Gastroesophageal sphincter (tissue), 4 donors: ENCODE data around the gene PDZK1. TPM values are rescaled to one million over a fixed set of nuclear protein-coding genes. Genes with fewer than 3 reads are reported as not detected.
"Not testable (repeated sequence)": the region's sequence is repeated elsewhere in the genome, so short reads cannot be mapped to it uniquely, and the experiment has no call there.

Experiments used
- ATAC-seq: fragments of 150-250 bp; one replicate; pipeline ENCODE4 v1.9.1; 2016; ENCODE audit warnings: mild to moderate bottlenecking, moderate library complexity
- H3K27ac ChIP-seq, 4 donors: fragments of 200-600 bp; sonication (generic) in 3 of 4; 1 replicate in 3 of 4; 2 replicates in 1 of 4; pipeline ENCODE4 v1.5.1; 2016 to 2019
- H3K27me3 ChIP-seq: fragments of 200-600 bp; sonication (generic); one replicate; pipeline ENCODE4 v1.5.1; 2019
- H3K36me3 ChIP-seq, 2 donors: fragments of 200-600 bp; sonication (generic); one replicate each; pipeline ENCODE4 v1.5.1; 2019; ENCODE audit warnings: control low read depth in 1 of 2
- H3K4me1 ChIP-seq, 3 donors: fragments of 200-600 bp; sonication (generic); 1 replicate in 2 of 3; 2 replicates in 1 of 3; pipeline ENCODE4 v1.5.1; 2016 to 2019; ENCODE audit warnings: control low read depth in 2 of 3
- H3K4me3 ChIP-seq, 2 donors: fragments of 200-600 bp; sonication (generic); one replicate each; pipeline ENCODE4 v1.5.1; 2019; ENCODE audit warnings: mild to moderate bottlenecking in 1 of 2, moderate library complexity in 1 of 2
- H3K9me3 ChIP-seq, 3 donors: fragments of 200-600 bp; sonication (generic); one replicate each; pipeline ENCODE4 v1.5.1; 2017 to 2019; ENCODE audit warnings: control low read depth in 2 of 3
- EP300 ChIP-seq: sonication (generic); formaldehyde crosslinking; IDR thresholded peaks from one replicate; pipeline ENCODE4 v1.6.1; 2017; ENCODE audit warnings: antibody characterized with exemption, mild to moderate bottlenecking
- POLR2A ChIP-seq, 2 donors: fragments of 450-650 bp; IDR thresholded peaks; one replicate each; pipeline ENCODE4 v1.6.1; 2017; ENCODE audit warnings: antibody characterized with exemption in 2 of 2, mild to moderate bottlenecking in 2 of 2, moderate library complexity in 1 of 2
- POLR2AphosphoS5 ChIP-seq: sonication (generic); formaldehyde crosslinking; IDR thresholded peaks from one replicate; pipeline ENCODE4 v1.6.1; 2017; ENCODE audit warnings: antibody characterized with exemption
- WGBS, 2 donors: methylation state at CpG; one replicate each; pipeline ENCODE4 v1.1.5; 2018; ENCODE audit warnings: low coverage in 1 of 2; 5-methylcytosine and 5-hydroxymethylcytosine counted together
- total RNA-seq, 4 donors: library from RNA; depleted of rRNA; stranded (reverse); fragments of >200 nt; gene quantifications; one replicate each; pipeline ENCODE4 v1.1.0, GENCODE V29; 2016
- TF ChIP-seq, protein P1 (sequence below), 4 experiments: fragments of 200-600 bp in 2 of 4; fragments of 450-650 bp in 2 of 4; sonication (generic) in 1 of 4; IDR thresholded peaks; one replicate each; pipeline ENCODE4 v1.5.1; 2017 to 2019; ENCODE audit warnings: antibody characterized with exemption in 4 of 4, mild to moderate bottlenecking in 2 of 4, moderate library complexity in 2 of 4

PDZK1 gene
- total RNA-seq, 4 donors from 2014 or later: 0.46 to 0.87 TPM; not detected in 2

- 70 to 73% methylated on average over 2 to 4 of the region's 4 CpGs for WGBS, 2 donors
- H3K27me3 ChIP-seq: no peaks in the 10 kb centered on the region
- TF ChIP-seq POLR2AphosphoS5: no peak
- TF ChIP-seq, protein P1, sequence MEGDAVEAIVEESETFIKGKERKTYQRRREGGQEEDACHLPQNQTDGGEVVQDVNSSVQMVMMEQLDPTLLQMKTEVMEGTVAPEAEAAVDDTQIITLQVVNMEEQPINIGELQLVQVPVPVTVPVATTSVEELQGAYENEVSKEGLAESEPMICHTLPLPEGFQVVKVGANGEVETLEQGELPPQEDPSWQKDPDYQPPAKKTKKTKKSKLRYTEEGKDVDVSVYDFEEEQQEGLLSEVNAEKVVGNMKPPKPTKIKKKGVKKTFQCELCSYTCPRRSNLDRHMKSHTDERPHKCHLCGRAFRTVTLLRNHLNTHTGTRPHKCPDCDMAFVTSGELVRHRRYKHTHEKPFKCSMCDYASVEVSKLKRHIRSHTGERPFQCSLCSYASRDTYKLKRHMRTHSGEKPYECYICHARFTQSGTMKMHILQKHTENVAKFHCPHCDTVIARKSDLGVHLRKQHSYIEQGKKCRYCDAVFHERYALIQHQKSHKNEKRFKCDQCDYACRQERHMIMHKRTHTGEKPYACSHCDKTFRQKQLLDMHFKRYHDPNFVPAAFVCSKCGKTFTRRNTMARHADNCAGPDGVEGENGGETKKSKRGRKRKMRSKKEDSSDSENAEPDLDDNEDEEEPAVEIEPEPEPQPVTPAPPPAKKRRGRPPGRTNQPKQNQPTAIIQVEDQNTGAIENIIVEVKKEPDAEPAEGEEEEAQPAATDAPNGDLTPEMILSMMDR (IDR thresholded peaks at IDR 0.05): no peak
- TF ChIP-seq EP300: no peak
- no peak for TF ChIP-seq POLR2A (IDR thresholded peaks at IDR 0.05)
Observed at GRCh38 chr1:145688328-145688727, 18.8 kb downstream of the PDZK1 start.

DNA sequence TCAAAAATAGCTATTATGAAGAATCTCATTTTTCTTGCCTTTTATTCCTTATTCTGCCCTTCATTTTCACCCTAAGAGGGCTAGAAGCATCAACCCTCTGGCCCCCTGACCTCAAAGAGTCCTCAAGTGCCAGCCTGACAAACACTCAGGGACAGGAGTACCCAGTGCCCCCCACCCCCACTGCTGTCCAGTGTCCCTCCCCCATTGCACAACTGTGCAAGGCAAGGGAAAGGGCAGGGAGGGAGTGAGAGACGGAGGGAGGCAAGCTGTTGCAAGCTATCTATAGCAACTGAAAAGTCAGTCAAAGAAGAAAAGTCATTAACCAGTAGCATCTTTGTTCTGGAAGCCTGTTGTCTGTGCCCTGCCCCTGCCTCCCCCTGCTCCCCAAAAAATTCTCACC, 21.1 kb downstream of the PDZK1 start:
- not testable (repeated sequence) for H3K27ac ChIP-seq, H3K4me1 ChIP-seq, H3K27me3 ChIP-seq, H3K36me3 ChIP-seq, H3K9me3 ChIP-seq, ATAC-seq, H3K4me3 ChIP-seq
- 100% methylated on average over 1 of the region's 1 CpG; no CpG with 5 or more reads in 1 of the 2 donors for WGBS, 2 donors

More at GRCh38 chr1:145688328-145688727, 18.8 kb downstream of the PDZK1 start:
- Histone ChIP-seq H3K9me3 (no peaks in the 10 kb centered on the region), H3K4me3 (no peak overlapping the region), H3K27ac (no peak overlapping the region), H3K36me3 (no peaks in the 10 kb centered on the region), H3K4me1 (peaks cover 0 to 8% (median 0%) of the 10 kb centered on the region in 3 donors)
- ATAC-seq: no peak

DNA sequence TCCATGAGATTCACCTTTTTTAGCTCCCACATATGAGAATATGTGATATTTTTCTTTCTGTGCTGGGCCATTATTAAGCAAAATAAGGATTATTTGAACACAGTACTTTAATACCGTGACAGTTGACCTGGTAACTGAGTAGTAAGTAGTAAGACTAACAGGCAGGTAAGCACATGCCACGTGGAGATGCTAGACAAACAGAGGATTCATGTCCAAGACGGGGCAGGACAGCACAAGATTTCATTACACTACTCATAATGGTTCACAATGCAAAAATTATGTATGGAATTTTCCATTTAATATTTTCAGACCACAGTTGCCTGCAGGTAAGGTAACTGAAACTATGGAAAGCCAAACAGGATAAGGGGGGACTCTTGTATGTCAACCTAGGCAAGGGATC, 22.3 kb downstream of the PDZK1 start:
- ATAC-seq, H3K36me3 ChIP-seq: not testable (repeated sequence)
- no CpG with 5 or more reads among the region's 3 CpGs for WGBS, 2 donors

GRCh38 chr1:145673217-145673616, 34.0 kb downstream of the PDZK1 start:
- H3K27ac ChIP-seq, H3K27me3 ChIP-seq, H3K36me3 ChIP-seq, H3K4me3 ChIP-seq, ATAC-seq, H3K4me1 ChIP-seq, H3K9me3 ChIP-seq: not testable (repeated sequence)
- no CpG with 5 or more reads among the region's 1 CpG for WGBS, 2 donors

More for the DNA sequence above, 22.3 kb downstream of the PDZK1 start:
- H3K9me3 ChIP-seq, H3K27ac ChIP-seq, H3K4me3 ChIP-seq, H3K4me1 ChIP-seq, H3K27me3 ChIP-seq: not testable (repeated sequence)

DNA sequence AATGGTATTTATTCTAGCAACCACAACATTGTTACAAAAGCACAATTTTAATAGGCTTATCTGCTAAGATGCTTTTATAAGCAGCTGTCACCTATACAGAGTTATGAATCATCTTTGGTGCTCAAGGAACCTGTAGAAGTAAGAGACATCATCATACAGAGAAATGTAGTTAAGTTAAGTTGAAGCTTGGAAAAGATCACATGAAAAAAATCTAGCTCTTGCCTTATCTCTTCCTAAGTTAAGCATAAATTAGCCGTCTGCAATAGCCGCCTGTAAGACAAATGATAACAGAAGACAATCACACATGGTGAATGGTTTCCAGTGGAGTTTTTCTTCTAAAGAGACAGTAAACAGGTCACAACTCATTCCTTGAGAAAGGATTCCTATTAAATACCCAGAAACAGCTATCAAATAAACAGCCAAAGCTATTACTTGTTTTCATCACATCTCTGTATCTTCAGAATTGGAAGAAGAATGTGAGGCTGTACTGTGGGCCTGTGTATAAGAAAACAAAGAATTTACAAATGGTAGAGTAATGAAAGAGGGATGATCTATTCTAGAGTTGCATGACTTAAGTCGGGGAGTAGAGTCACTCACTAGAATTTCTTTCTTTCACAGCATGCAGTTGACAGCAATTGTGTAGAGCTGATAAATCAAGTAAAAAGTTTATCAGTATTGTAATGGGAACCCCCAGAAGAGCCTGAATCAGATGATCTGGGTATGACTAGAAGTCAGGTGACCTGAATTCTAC, 36.0 kb downstream of the PDZK1 start:
- not testable (repeated sequence) for ATAC-seq, H3K4me3 ChIP-seq, H3K4me1 ChIP-seq, H3K27me3 ChIP-seq, H3K27ac ChIP-seq, H3K9me3 ChIP-seq
- H3K36me3 ChIP-seq: peaks cover 0 to 12% of the 10 kb centered on the region in 2 donors
- 89 to 100% methylated on average over 2 of the region's 3 CpGs for WGBS, 2 donors

- ATAC-seq, H3K4me1 ChIP-seq, H3K27me3 ChIP-seq, H3K4me3 ChIP-seq, H3K27ac ChIP-seq, H3K9me3 ChIP-seq, H3K36me3 ChIP-seq: not testable (repeated sequence)
- 55% methylated on average over 4 of the region's 4 CpGs; no CpG with 5 or more reads in 1 of the 2 donors for WGBS, 2 donors
Observed at GRCh38 chr1:145665015-145665414, 42.2 kb downstream of the PDZK1 start.

GRCh38 chr1:145662502-145662901, 44.7 kb downstream of the PDZK1 start:
- H3K27me3 ChIP-seq, ATAC-seq, H3K4me3 ChIP-seq, H3K27ac ChIP-seq, H3K4me1 ChIP-seq, H3K9me3 ChIP-seq: not testable (repeated sequence)
- H3K36me3 ChIP-seq: peaks cover 0 to 13% of the 10 kb centered on the region in 2 donors
- WGBS, 2 donors: 10 to 43% methylated on average over 1 to 2 of the region's 2 CpGs

GRCh38 chr1:145656245-145656943, 50.8 kb downstream of the PDZK1 start:
- not testable (repeated sequence) for ATAC-seq, H3K4me3 ChIP-seq
- 71 to 95% methylated on average over 1 to 2 of the region's 7 CpGs for WGBS, 2 donors

DNA sequence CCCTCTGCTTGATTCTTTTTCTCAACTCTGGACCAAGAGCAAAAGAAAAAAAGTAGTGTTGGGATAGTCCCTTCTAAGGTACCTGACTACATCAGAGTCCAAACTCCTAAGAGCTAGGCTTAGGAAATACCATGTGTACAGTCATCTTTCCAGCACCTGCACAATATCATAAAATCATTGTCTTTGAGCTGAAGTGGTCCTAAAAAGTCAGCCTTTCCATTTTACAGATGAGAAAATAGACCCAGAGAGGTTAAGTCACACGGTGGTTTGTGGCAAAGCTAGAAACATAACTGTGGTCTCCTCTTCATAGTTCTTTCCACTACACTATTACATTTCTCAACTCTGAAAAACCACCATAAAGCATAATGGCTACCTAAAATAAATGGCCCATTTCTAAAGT, 63.2 kb downstream of the PDZK1 start:
- peaks cover 0 to 17% of the 10 kb centered on the region in 2 donors for H3K36me3 ChIP-seq
- ATAC-seq, H3K9me3 ChIP-seq, H3K27ac ChIP-seq, H3K4me1 ChIP-seq, H3K27me3 ChIP-seq, H3K4me3 ChIP-seq: not testable (repeated sequence)
- no CpG with 5 or more reads among the region's 1 CpG for WGBS, 2 donors

More at GRCh38 chr1:145656245-145656943, 50.8 kb downstream of the PDZK1 start:
- H3K27me3 ChIP-seq, H3K9me3 ChIP-seq, H3K4me1 ChIP-seq, H3K27ac ChIP-seq: not testable (repeated sequence)
- H3K36me3 ChIP-seq: peaks cover 0 to 12% of the 10 kb centered on the region in 2 donors

- ATAC-seq, H3K4me1 ChIP-seq, H3K36me3 ChIP-seq, H3K27ac ChIP-seq, H3K4me3 ChIP-seq, H3K9me3 ChIP-seq, H3K27me3 ChIP-seq: not testable (repeated sequence)
- 91% methylated on average over 1 of the region's 2 CpGs; no CpG with 5 or more reads in 1 of the 2 donors for WGBS, 2 donors
Observed at GRCh38 chr1:145641886-145642285, 65.3 kb downstream of the PDZK1 start.

- not testable (repeated sequence) for H3K36me3 ChIP-seq, H3K4me3 ChIP-seq, H3K4me1 ChIP-seq, H3K9me3 ChIP-seq, ATAC-seq, H3K27me3 ChIP-seq, H3K27ac ChIP-seq
- 17% methylated on average over 1 of the region's 1 CpG; no CpG with 5 or more reads in 1 of the 2 donors for WGBS, 2 donors
Observed at GRCh38 chr1:145636237-145636636, 70.9 kb downstream of the PDZK1 start.

- not testable (repeated sequence) for H3K27me3 ChIP-seq, H3K4me1 ChIP-seq, H3K4me3 ChIP-seq, ATAC-seq, H3K27ac ChIP-seq, H3K9me3 ChIP-seq
- peaks cover 0 to 14% of the 10 kb centered on the region in 2 donors for H3K36me3 ChIP-seq
- no CpG with 5 or more reads among the region's 1 CpG for WGBS, 2 donors
Observed at GRCh38 chr1:145622177-145622576, 85.0 kb downstream of the PDZK1 start.
